OCI-LY7 (cell line): ENCODE measurements around the gene FGA. TPM values are rescaled to one million over a fixed set of nuclear protein-coding genes. Genes with fewer than 3 reads are reported as not detected.

ENCODE experiments used
- BruUV-seq: library from RNA; stranded (reverse); fragments of 400-500 nt; replicated peaks from 2 replicates; lab custom pipeline; 2021; lab: Mats Ljungman, UMichigan
- CTCF ChIA-PET: fragments of 300-600 bp; sonication (Branson Sonifier 250); formaldehyde crosslinking; loops from one replicate; lab custom pipeline; 2022; ENCODE audit warnings: antibody characterized with exemption; ENCODE audit not compliant: unreplicated experiment; lab: Charles Lee
- POLR2A ChIA-PET: fragments of 300-600 bp; sonication (Branson Sonifier 250); formaldehyde crosslinking; loops from one replicate; lab custom pipeline; 2022; ENCODE audit warnings: antibody characterized with exemption; lab: Charles Lee
- DNase-seq: peaks from one replicate; pipeline ENCODE4 v3.0.0-alpha.2; 2015; ENCODE audit warnings: low spot score
- H2AFZ ChIP-seq: fragments of 200-600 bp; sonication (generic), shearing (Covaris generic); 2 replicates; pipeline ENCODE4 v1.6.1; 2014; ENCODE audit warnings: mild to moderate bottlenecking, antibody characterized with exemption, low read length, moderate library complexity
- H3K27ac ChIP-seq: fragments of 200-600 bp; sonication (generic); 2 replicates; pipeline ENCODE4 v1.5.1; 2014; ENCODE audit warnings: mixed run types, low read depth, mild to moderate bottlenecking, moderate library complexity, low read length, inconsistent platforms; ENCODE audit not compliant: poor library complexity, severe bottlenecking
- H3K36me3 ChIP-seq: fragments of 200-600 bp; sonication (generic); 2 replicates; pipeline ENCODE4 v1.6.1; 2014; ENCODE audit warnings: mild to moderate bottlenecking, antibody characterized with exemption, low read length, moderate library complexity, mixed read lengths; ENCODE audit not compliant: insufficient read depth
- H3K4me1 ChIP-seq: fragments of 200-600 bp; sonication (generic); 2 replicates; pipeline ENCODE4 v1.5.1; 2014; ENCODE audit warnings: mild to moderate bottlenecking, low read length; ENCODE audit not compliant: insufficient read depth, poor library complexity, severe bottlenecking
- H3K4me2 ChIP-seq: fragments of 200-600 bp; sonication (generic); 2 replicates; pipeline ENCODE4 v1.6.1; 2014; ENCODE audit warnings: mild to moderate bottlenecking, low read length
- H3K4me3 ChIP-seq: fragments of 200-600 bp; sonication (generic); 2 replicates; pipeline ENCODE4 v1.5.1; 2014; ENCODE audit warnings: mild to moderate bottlenecking, low read depth, low read length; ENCODE audit not compliant: poor library complexity, severe bottlenecking
- H3K79me2 ChIP-seq: fragments of 200-600 bp; sonication (generic); 2 replicates; pipeline ENCODE4 v1.6.1; 2016; ENCODE audit warnings: low read depth, mild to moderate bottlenecking, low read length, moderate library complexity, mixed read lengths; ENCODE audit not compliant: insufficient read depth
- H3K9me2 ChIP-seq: fragments of 200-600 bp; sonication (generic); 2 replicates; pipeline ENCODE4 v1.6.1; 2016; ENCODE audit warnings: mild to moderate bottlenecking, low read length, mixed read lengths; ENCODE audit not compliant: insufficient read depth
- H3K9me3 ChIP-seq: fragments of 200-600 bp; sonication (generic); 2 replicates; pipeline ENCODE4 v1.6.1; 2014; ENCODE audit warnings: mild to moderate bottlenecking, mixed run types, low read length, mixed read lengths
- H4K20me1 ChIP-seq: fragments of 200-600 bp; sonication (generic); 2 replicates; pipeline ENCODE4 v1.6.1; 2014; ENCODE audit warnings: mild to moderate bottlenecking, antibody characterized with exemption, low read length, moderate library complexity, mixed read lengths; ENCODE audit not compliant: insufficient read depth
- CTCF ChIP-seq: fragments of 200-600 bp; sonication (generic); conservative IDR thresholded peaks from 2 replicates; pipeline ENCODE4 v1.5.1; 2014; ENCODE audit warnings: mild to moderate bottlenecking, antibody characterized with exemption, low read length, moderate library complexity, mixed read lengths
- EZH2phosphoT487 ChIP-seq: fragments of 200-600 bp; sonication (generic); IDR thresholded peaks from 2 replicates; pipeline ENCODE4 v1.6.1; 2018; ENCODE audit warnings: low read depth, borderline replicate concordance, mild to moderate bottlenecking, mixed run types, antibody characterized with exemption, low read length, moderate library complexity, mixed read lengths
- intact Hi-C: fragments of 100-400 bp; cut with micrococcal nuclease; formaldehyde crosslinking; loops from one replicate; pipeline ENCODE4 v1.10.0; 2022; ENCODE audit not compliant: unreplicated experiment
- total RNA-seq, 2 experiments: library from RNA; depleted of rRNA in 1 of 2; stranded (reverse); fragments of >200 nt in 1 of 2; shearing (Covaris generic) in 1 of 2; gene quantifications; 2 replicates each; pipeline ENCODE4 v1.2.3, GENCODE V29; 2014 to 2022

The FGA gene
- total RNA-seq, 2 experiments from 2014 or later: not detected

GRCh38 chr4:154609532-154609931 is 19.0 kb upstream of the FGA start:
- no peak overlapping the region for H3K4me2 ChIP-seq
- TF ChIP-seq CTCF (no peak), EZH2phosphoT487 (no peak)
- no peaks in the 10 kb centered on the region for H3K4me1 ChIP-seq
- no TSS peak for BruUV-seq
- ChIA-PET POLR2A (interaction anchor here (0.5 to 1.9 kb wide), 3 partner anchors 14 to 1163 kb away, joined by 3 to 6 read pairs (median 4); no protein-coding TSS in a partner anchor), CTCF (no interaction called here)
- no peak overlapping the region for H3K4me3 ChIP-seq
- no peak for DNase-seq
- no peaks in the 10 kb centered on the region for H3K9me3 ChIP-seq
- H4K20me1 ChIP-seq: no peaks in the 10 kb centered on the region
- H3K9me2 ChIP-seq: no peaks in the 10 kb centered on the region
- no peak overlapping the region for H3K27ac ChIP-seq
- no peak overlapping the region for H2AFZ ChIP-seq
- no peaks in the 10 kb centered on the region for H3K79me2 ChIP-seq
- intact Hi-C loops: no loop called here
- no peaks in the 10 kb centered on the region for H3K36me3 ChIP-seq

GRCh38 chr4:154608361-154609252 is 18.1 kb upstream of the FGA start:
- no TSS peak for BruUV-seq
- H3K79me2 ChIP-seq: no peaks in the 10 kb centered on the region
- H3K4me2 ChIP-seq: no peak overlapping the region
- no peak for TF ChIP-seq CTCF
- TF ChIP-seq EZH2phosphoT487: no peak
- no peak for DNase-seq
- no peaks in the 10 kb centered on the region for H3K9me3 ChIP-seq
- ChIA-PET CTCF (no interaction called here), POLR2A (interaction anchor here (0.5 to 1.7 kb wide), 4 partner anchors 10 to 1164 kb away, joined by 3 to 7 read pairs (median 4); no protein-coding TSS in a partner anchor)
- no peak overlapping the region for H3K4me3 ChIP-seq
- intact Hi-C loops: no loop called here
- no peaks in the 10 kb centered on the region for H4K20me1 ChIP-seq
- H3K36me3 ChIP-seq: no peaks in the 10 kb centered on the region
- no peak overlapping the region for H2AFZ ChIP-seq
- H3K4me1 ChIP-seq: no peaks in the 10 kb centered on the region
- no peaks in the 10 kb centered on the region for H3K9me2 ChIP-seq
- H3K27ac ChIP-seq: no peak overlapping the region
